RWPE2 (cell line): ENCODE measurements around the gene CEP57L1.
"Not testable (repeated sequence)": the region's sequence is repeated elsewhere in the genome, so short reads cannot be mapped to it uniquely, and the experiment has no call there.

Source experiments
- ATAC-seq: fragments of 200-7000 bp; cut with Tn5 transposase; 3 replicates; pipeline ENCODE4 v1.9.1; 2021; ENCODE audit warnings: low read depth
- DNase-seq: peaks from one replicate; pipeline ENCODE4 v3.0.0-alpha.2; 2020; ENCODE audit warnings: low spot score
- H3K27ac ChIP-seq: fragments of 450-650 bp; 2 replicates; pipeline ENCODE4 v1.5.1; 2017; ENCODE audit warnings: mild to moderate bottlenecking; ENCODE audit not compliant: poor library complexity, severe bottlenecking
- H3K27me3 ChIP-seq: fragments of 250-450 bp; sonication (Bioruptor Pico); 2 replicates; pipeline ENCODE4 v1.5.1; 2021; ENCODE audit warnings: mild to moderate bottlenecking, moderate library complexity; ENCODE audit not compliant: insufficient read depth, poor library complexity, severe bottlenecking
- H3K36me3 ChIP-seq: fragments of 250-450 bp; sonication (Bioruptor Pico); 2 replicates; pipeline ENCODE4 v1.5.1; 2020; ENCODE audit warnings: low read depth, mild to moderate bottlenecking, moderate library complexity
- H3K4me1 ChIP-seq: fragments of 250-450 bp; sonication (Bioruptor Pico); 2 replicates; pipeline ENCODE4 v1.5.1; 2021; ENCODE audit warnings: mild to moderate bottlenecking, moderate library complexity; ENCODE audit not compliant: insufficient read depth, poor library complexity, severe bottlenecking
- H3K4me3 ChIP-seq: fragments of 250-450 bp; sonication (Bioruptor Pico); 2 replicates; pipeline ENCODE4 v1.5.1; 2021; ENCODE audit warnings: mild to moderate bottlenecking, moderate library complexity; ENCODE audit not compliant: severe bottlenecking
- H3K9me3 ChIP-seq: fragments of 250-450 bp; sonication (Bioruptor Pico); 2 replicates; pipeline ENCODE4 v1.5.1; 2021; ENCODE audit warnings: mild to moderate bottlenecking, moderate library complexity; ENCODE audit not compliant: severe bottlenecking
- TF ChIP-seq, protein P1 (sequence below): fragments of 450-650 bp; IDR thresholded peaks from one replicate; pipeline ENCODE4 v1.5.1; 2017; ENCODE audit warnings: mild to moderate bottlenecking, moderate library complexity; ENCODE audit not compliant: poor library complexity, severe bottlenecking

The CEP57L1 gene

GRCh38 chr6:109143191-109143590 is 47.9 kb downstream of the CEP57L1 start:
- TF ChIP-seq, protein P1, sequence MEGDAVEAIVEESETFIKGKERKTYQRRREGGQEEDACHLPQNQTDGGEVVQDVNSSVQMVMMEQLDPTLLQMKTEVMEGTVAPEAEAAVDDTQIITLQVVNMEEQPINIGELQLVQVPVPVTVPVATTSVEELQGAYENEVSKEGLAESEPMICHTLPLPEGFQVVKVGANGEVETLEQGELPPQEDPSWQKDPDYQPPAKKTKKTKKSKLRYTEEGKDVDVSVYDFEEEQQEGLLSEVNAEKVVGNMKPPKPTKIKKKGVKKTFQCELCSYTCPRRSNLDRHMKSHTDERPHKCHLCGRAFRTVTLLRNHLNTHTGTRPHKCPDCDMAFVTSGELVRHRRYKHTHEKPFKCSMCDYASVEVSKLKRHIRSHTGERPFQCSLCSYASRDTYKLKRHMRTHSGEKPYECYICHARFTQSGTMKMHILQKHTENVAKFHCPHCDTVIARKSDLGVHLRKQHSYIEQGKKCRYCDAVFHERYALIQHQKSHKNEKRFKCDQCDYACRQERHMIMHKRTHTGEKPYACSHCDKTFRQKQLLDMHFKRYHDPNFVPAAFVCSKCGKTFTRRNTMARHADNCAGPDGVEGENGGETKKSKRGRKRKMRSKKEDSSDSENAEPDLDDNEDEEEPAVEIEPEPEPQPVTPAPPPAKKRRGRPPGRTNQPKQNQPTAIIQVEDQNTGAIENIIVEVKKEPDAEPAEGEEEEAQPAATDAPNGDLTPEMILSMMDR: no peak
- H3K4me3 ChIP-seq: no peak overlapping the region
- H3K4me1 ChIP-seq: peaks cover 13% of the 10 kb centered on the region
- peaks cover 15% of the 10 kb centered on the region for H3K36me3 ChIP-seq
- DNase-seq: no peak
- H3K27ac ChIP-seq: no peak overlapping the region
- no peaks in the 10 kb centered on the region for H3K27me3 ChIP-seq
- H3K9me3 ChIP-seq: no peaks in the 10 kb centered on the region
- no peak for ATAC-seq

- H3K36me3 ChIP-seq: peaks cover 15% of the 10 kb centered on the region
- not testable (repeated sequence) for H3K27ac ChIP-seq, DNase-seq, ATAC-seq, H3K9me3 ChIP-seq, H3K4me1 ChIP-seq, H3K27me3 ChIP-seq, H3K4me3 ChIP-seq
These were observed 52.9 kb downstream of the CEP57L1 start for GRCh38 chr6:109148251-109148650.

DNA sequence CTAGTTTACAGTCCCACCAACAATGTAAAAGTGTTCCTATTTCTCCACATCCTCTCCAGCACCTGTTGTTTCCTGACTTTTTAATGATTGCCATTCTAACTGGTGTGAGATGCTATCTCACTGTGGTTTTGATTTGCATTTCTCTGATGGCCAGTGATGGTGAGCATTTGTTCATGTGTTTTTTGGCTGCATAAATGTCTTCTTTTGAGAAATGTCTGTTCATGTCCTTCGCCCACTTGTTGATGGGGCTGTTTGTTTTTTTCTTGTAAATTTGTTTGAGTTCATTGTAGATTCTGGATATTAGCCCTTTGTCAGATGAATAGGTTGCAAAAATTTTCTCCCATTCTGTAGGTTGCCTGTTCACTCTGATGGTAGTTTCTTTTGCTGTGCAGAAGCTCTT is 53.4 kb downstream of the CEP57L1 start:
- not testable (repeated sequence) for H3K27me3 ChIP-seq, H3K27ac ChIP-seq, ATAC-seq, H3K9me3 ChIP-seq, H3K4me3 ChIP-seq, H3K4me1 ChIP-seq, DNase-seq
- peaks cover 18% of the 10 kb centered on the region for H3K36me3 ChIP-seq

- Histone ChIP-seq H3K4me1 (no peaks in the 10 kb centered on the region), H3K27me3 (no peaks in the 10 kb centered on the region), H3K27ac (no peak overlapping the region), H3K4me3 (no peak overlapping the region), H3K9me3 (peaks cover 7% of the 10 kb centered on the region), H3K36me3 (peaks cover 53% of the 10 kb centered on the region)
- ATAC-seq: no peak
- TF ChIP-seq, protein P1: no peak
- DNase-seq: no peak
These were observed 58.4 kb downstream of the CEP57L1 start for GRCh38 chr6:109153752-109154151.

DNA sequence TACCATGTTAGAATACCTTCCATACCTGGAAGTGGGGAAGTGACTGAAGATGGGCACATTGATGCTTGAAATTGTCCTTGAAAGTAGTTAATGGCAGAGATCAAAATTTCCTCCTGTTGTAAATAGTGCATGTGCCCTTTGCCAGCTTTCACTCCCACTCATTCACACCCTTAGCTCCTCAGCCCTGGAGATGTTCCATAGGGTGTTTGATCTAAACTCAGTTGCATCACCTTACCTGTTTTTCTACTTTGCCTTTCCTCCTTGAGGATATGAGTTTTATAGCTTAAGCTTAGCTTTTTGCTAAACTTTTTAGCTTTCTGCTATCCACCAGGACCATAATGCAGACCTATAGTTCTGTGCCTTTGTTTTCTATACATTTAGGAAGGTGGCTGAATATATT is 69.0 kb downstream of the CEP57L1 start:
- TF ChIP-seq, protein P1: no peak
- Histone ChIP-seq H3K4me1 (no peaks in the 10 kb centered on the region), H3K36me3 (peaks cover 8% of the 10 kb centered on the region), H3K27me3 (no peaks in the 10 kb centered on the region), H3K4me3 (no peak overlapping the region), H3K9me3 (no peaks in the 10 kb centered on the region), H3K27ac (no peak overlapping the region)
- no peak for DNase-seq
- ATAC-seq: no peak

- H3K4me1 ChIP-seq: no peaks in the 10 kb centered on the region
- H3K27ac ChIP-seq: no peak overlapping the region
- TF ChIP-seq, protein P1: no peak
- no peaks in the 10 kb centered on the region for H3K27me3 ChIP-seq
- ATAC-seq: peak; percentile 51; the same call in 1 of the 3 replicates
- no peak for DNase-seq
- H3K36me3 ChIP-seq: peaks cover 1% of the 10 kb centered on the region
- no peak overlapping the region for H3K4me3 ChIP-seq
- no peaks in the 10 kb centered on the region for H3K9me3 ChIP-seq
These were observed 70.2 kb downstream of the CEP57L1 start for GRCh38 chr6:109165392-109165974.
